HTERT RPE-1 (cell line): ENCODE data around the gene TMEM225.
"Not testable (repeated sequence)": the region's sequence is repeated elsewhere in the genome, so short reads cannot be mapped to it uniquely, and the experiment has no call there.

ENCODE experiments used
- in situ Hi-C: fragments of 300-500 bp; cut with MboI; formaldehyde crosslinking; loops from 4 replicates; pipeline ENCODE4 v1.14.3; 2020; ENCODE audit warnings: low sequenced_read_pairs

TMEM225 gene

GRCh38 chr11:123885570-123885969 lies at the start of gene TMEM225:
TSS of gene TMEM225 (minus strand) at chr11:123885670. CDS start at chr11:123885425, 245 bp downstream.
- in situ Hi-C loops, result no loop called here

GRCh38 chr11:123924027-123924426 lies 38.6 kb upstream of the TMEM225 start:
- in situ Hi-C loops, result no loop called here

DNA sequence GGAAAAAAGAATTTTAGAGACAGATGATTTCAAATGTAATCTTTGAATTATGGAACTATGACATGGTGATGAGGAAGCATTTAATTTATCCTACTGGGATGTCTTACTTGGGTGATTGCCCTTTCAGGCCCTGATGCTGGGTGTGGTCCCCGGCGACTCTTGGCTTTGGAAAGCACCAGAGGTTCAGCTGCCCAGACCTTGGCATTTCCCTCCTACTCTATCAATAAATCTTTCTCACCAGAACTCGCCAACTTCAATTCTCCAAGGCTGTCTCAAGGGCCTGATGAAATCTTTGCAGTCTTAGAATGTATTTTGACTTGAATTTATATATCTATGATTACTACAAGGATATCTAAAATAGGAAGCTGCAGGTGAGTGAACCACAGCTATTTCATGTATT lies 35.5 kb upstream of the TMEM225 start:
- in situ Hi-C loops, result no loop called here

DNA sequence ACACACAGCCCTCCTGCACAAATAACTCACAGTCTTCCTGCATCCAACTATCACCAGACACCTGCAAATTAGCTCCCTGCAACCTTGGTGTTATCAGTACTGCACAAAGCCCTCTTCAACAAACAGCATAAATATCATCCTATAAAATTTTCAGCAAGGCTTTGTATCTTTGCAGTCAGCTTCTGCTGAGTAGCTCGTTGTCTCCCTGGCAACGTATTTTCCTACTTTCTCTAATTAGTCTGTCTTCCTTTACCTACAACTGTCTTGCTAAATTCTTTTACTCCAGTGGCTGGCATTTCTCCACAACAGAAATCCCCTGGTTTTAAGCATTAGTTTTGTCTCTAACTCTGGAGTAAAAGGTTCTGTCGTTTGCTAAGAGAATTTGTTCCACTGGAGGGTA lies 20.4 kb upstream of the TMEM225 start:
- in situ Hi-C loops, result no loop called here

GRCh38 chr11:123904932-123905331 lies 19.5 kb upstream of the TMEM225 start:
- in situ Hi-C loops, result no loop called here

DNA sequence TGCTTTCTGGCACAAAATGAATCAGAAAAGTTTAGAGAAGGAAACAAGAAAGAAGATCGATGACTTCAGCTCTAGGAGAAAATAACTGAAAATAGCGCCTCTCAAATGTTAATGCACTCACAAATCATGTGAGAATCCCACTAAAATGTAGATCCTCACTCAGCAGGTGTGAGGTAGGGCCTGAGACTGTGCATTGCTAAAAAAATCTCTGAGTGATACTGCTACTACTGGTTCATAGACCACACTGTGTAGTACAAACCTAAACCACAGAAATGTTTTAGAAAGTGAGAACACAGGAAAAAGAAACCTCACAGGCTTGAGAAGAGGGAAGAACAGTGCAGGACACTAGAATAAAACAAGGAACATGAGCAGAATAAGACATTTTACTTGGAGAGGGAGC lies 18.5 kb upstream of the TMEM225 start:
- in situ Hi-C loops, result no loop called here

DNA sequence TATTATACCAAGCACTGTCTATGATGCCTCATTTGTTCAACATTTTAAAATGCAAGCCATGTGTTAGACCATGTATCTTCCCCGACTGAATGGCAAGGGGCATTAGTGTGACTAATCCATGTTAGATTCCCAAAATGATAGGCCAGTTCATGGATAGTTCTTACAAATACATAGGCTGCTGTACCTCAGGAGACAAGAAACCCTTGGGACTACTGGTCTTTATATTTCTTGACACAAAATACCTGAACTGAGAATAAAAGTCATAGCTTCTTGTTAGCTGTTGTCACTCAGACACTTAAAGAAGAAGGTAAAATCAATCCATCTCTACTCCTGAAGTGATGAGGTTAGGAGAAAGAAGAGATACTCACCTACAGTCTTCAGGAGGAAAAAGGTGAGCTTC lies 16.4 kb upstream of the TMEM225 start, which contains the start of gene OR8D4:
Gene OR8D4 (plus strand): TSS at position 301 of the 400 bp plus-strand sequence. CDS start 4,265 bp downstream, outside the sequence.
- in situ Hi-C loops, result no loop called here

DNA sequence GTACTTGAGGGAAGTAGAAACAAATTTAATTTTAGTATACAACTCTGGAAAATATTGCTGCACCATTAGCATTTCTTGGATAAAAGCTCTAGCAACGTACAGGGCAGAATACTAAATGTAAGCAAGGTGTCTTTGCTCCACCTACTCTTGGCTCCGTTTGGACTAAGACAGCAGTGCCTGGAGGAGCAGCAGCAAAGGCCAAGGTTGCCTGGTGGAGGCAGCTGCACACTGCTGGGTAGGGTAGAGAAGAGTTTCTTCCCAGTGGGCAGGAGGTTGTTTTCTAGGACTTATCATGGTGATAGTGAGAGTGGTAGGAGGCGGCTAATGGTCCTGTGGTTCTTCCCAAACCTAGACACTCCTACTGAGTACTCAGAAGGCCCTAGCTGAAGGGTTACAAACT lies 14.3 kb upstream of the TMEM225 start:
- in situ Hi-C loops, result no loop called here

GRCh38 chr11:123892031-123892430 lies 6.6 kb upstream of the TMEM225 start:
- in situ Hi-C loops, result no loop called here

GRCh38 chr11:123880912-123881311 lies 4.6 kb downstream of the TMEM225 start:
- in situ Hi-C loops, result no loop called here

- in situ Hi-C loops, result not testable (repeated sequence)
Observed at GRCh38 chr11:123867795-123868194, 17.7 kb downstream of the TMEM225 start.

GRCh38 chr11:123865293-123865692 lies 20.2 kb downstream of the TMEM225 start:
- in situ Hi-C loops, result not testable (repeated sequence)

GRCh38 chr11:123859731-123860130 lies 25.7 kb downstream of the TMEM225 start:
- in situ Hi-C loops, result no loop called here

GRCh38 chr11:123856444-123856843 lies 29.0 kb downstream of the TMEM225 start:
- in situ Hi-C loops, result no loop called here

DNA sequence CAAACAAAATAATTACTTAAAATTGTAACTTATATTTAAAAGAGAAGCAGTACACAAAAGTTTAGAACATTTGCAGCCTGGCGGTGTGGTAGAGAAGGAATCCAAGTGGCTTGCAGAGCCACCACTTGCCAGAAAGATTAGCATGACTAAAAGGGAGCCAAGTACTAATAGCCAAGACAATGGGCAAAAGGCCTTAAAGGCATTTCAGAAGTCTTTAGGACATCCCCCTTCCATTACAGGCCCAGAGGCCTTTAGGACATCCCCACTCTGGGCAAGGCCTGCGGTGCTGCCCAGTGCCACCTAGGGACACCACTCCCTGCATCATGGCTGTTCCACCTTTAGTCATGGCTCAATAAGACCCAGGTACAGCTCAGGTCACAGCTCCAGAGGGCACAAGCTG lies 32.4 kb downstream of the TMEM225 start:
- in situ Hi-C loops, result no loop called here

GRCh38 chr11:123852321-123852720 lies 33.1 kb downstream of the TMEM225 start:
- in situ Hi-C loops, result no loop called here

GRCh38 chr11:123851110-123851509 lies 34.4 kb downstream of the TMEM225 start:
- in situ Hi-C loops, result no loop called here

- in situ Hi-C loops, result no loop called here
Observed at GRCh38 chr11:123841174-123841573, 44.3 kb downstream of the TMEM225 start.

DNA sequence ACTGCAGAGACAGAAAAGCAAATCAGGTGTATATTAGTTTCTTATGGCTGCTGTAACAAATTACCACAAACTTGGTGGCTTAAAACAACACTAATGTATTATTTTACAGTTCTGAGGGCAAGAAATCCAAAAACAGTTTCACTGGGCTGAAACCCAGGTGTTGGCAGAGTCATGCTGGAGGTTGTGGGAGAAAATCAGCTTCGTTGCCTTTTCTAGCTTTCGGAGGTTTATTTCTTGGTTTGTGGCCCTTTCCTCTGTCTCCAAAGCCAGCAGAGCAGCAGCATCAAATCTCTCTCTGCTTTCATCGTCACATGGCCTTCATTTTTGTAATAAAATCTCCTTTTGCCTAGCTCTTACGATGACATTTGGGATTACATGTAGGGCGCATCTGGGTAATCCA lies 46.3 kb downstream of the TMEM225 start:
- in situ Hi-C loops, result no loop called here

DNA sequence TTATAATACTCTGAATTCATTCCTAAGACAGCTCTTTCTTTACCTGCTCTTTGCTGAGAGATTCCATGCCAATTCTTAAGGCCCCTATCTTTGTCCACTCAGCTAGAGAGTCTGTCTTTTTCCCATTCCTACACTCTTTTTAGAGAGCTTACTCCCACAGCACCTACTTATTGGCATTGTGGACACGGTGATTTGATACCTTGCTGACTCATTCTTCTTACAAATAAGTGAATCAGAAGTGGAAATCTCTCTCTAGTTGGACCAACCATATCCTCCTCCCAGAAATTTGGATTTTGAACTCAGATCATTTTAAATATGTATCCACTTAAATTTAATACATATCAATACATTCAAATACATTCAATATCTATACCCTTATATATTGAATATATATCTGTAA lies 46.8 kb downstream of the TMEM225 start:
- in situ Hi-C loops, result no loop called here

DNA sequence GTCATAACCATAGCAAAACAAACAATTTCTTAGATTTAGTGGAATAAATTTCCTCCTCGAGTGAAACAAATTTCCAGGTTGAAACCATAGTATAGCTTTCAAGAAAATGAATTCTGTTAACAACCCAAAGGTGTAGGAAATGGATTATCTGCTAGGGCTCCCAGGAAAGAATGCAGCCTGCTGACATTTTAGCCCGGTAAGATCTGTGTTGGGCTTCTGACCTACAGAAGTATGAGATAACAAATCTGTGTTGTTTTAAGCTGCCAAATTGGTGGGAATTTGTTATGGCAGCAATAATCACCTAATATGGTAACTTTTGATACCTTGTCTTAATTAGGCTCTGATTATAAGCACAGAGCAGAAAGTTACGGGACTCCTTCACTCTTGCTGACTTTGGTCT lies 47.3 kb downstream of the TMEM225 start:
- in situ Hi-C loops, result no loop called here

DNA sequence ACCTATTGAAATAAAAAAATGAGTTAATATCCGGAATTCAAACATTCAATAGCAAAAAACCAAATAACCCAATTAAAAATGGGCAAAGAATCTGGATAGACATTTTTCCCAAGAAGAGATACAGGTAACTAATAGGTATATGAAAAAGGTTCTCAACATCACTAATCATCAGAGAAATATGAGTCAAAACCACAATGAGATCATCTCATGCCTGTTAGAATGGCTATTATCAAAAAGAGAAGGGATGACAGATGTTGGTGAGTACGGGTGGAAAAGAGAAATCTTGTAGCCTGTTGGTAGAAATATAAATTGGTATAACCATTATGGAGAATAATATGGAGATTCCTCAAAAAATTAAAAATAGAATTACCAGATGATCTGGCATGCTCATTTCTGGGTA lies 52.4 kb downstream of the TMEM225 start:
- in situ Hi-C loops, result no loop called here
